Transverse colon (tissue), 4 donors: ENCODE results near the gene TDRKH.

Experiments used
- CTCF ChIP-seq, 5 experiments: fragments of 200-600 bp in 3 of 5; fragments of 450-650 bp in 2 of 5; sonication (generic) in 3 of 5; IDR thresholded peaks; 1 replicate in 2 of 5; 2 replicates in 3 of 5; pipeline ENCODE4 v1.5.1; 2016 to 2017; ENCODE audit warnings: antibody characterized with exemption in 5 of 5, inconsistent platforms in 3 of 5, mild to moderate bottlenecking in 2 of 5, moderate library complexity in 1 of 5
- EP300 ChIP-seq: sonication (generic); formaldehyde crosslinking; IDR thresholded peaks from one replicate; pipeline ENCODE4 v1.6.1; 2017; ENCODE audit warnings: antibody characterized with exemption, low read depth
- POLR2AphosphoS5 ChIP-seq, 3 donors: sonication (generic); formaldehyde crosslinking; IDR thresholded peaks; one replicate each; pipeline ENCODE4 v1.6.1; 2016; ENCODE audit warnings: antibody characterized with exemption in 3 of 3

GRCh38 chr1:151807131-151807530 is 16.8 kb upstream of the TDRKH start:
- TF ChIP-seq POLR2AphosphoS5 (IDR thresholded peaks at IDR 0.05) (no peak), CTCF (IDR thresholded peaks at IDR 0.05) (no peak), EP300 (no peak)
